H1 (cell line): ENCODE results near the gene FAR2. TPM values are rescaled to one million over a fixed set of nuclear protein-coding genes. Genes with fewer than 3 reads are reported as not detected.
A peak's percentile ranks its signal among the peaks of the same experiment; 100 is the strongest.

Source experiments
- CTCF ChIA-PET: fragments of 300-600 bp; sonication (Branson Sonifier 250); formaldehyde crosslinking; loops from one replicate; lab custom pipeline; 2021; ENCODE audit not compliant: partially characterized antibody; lab: Charles Lee
- POLR2A ChIA-PET: fragments of 300-600 bp; sonication (Branson Sonifier 250); formaldehyde crosslinking; loops from one replicate; lab custom pipeline; 2021; ENCODE audit warnings: inconsistent platforms; ENCODE audit not compliant: partially characterized antibody; lab: Charles Lee
- DNase-seq, 2 experiments: peaks; one replicate each; pipeline versions ENCODE4 v3.0.0 to v3.0.0-alpha.2; 2010 to 2022; ENCODE audit warnings: low spot score in 2 of 2, low read depth in 1 of 2, mixed read lengths in 1 of 2
- FAIRE-seq: peaks from 2 replicates; lab custom pipeline; 2011; peaks lifted over from hg19 to GRCh38; lab: Jason Lieb, UNC
- H2AFZ ChIP-seq: 2 replicates; pipeline ENCODE4 v1.8.1; 2012; ENCODE audit warnings: low read length, inconsistent platforms
- H2AK5ac ChIP-seq: 2 replicates; pipeline ENCODE4 v1.6.1; 2013; ENCODE audit warnings: low read depth, low read length
- H2BK120ac ChIP-seq: replicated peaks from 2 replicates; pipeline ENCODE3; 2013; ENCODE audit warnings: low read depth, low read length, inconsistent platforms
- H2BK12ac ChIP-seq: 2 replicates; pipeline ENCODE4 v1.6.1; 2013; ENCODE audit warnings: low read depth, low read length
- H2BK15ac ChIP-seq: 2 replicates; pipeline ENCODE4 v1.6.1; 2013; ENCODE audit warnings: low read length
- H2BK20ac ChIP-seq: 2 replicates; pipeline ENCODE4 v1.6.1; 2013; ENCODE audit warnings: low read length
- H2BK5ac ChIP-seq: 2 replicates; pipeline ENCODE4 v1.6.1; 2013; ENCODE audit warnings: low read depth, low read length
- H3K14ac ChIP-seq: 2 replicates; pipeline ENCODE4 v1.6.1; 2013; ENCODE audit warnings: inconsistent platforms; ENCODE audit not compliant: insufficient read length
- H3K18ac ChIP-seq: 2 replicates; pipeline ENCODE4 v1.6.1; 2013; ENCODE audit warnings: low read length; ENCODE audit errors: extremely low read depth
- H3K23ac ChIP-seq: 2 replicates; pipeline ENCODE4 v1.6.1; 2013; ENCODE audit warnings: inconsistent platforms; ENCODE audit not compliant: insufficient read length
- H3K23me2 ChIP-seq: 2 replicates; pipeline ENCODE4 v1.6.1; 2013; ENCODE audit warnings: low read depth, low read length
- H3K27ac ChIP-seq: 2 replicates; pipeline ENCODE4 v1.6.1; 2011; ENCODE audit warnings: low read depth, low read length, inconsistent platforms
- H3K27me3 ChIP-seq, 4 experiments: replicated peaks in 1 of 4; 1 replicate in 1 of 4; 2 replicates in 3 of 4; pipeline versions ENCODE4 v1.6.1 to v1.8.1; 2011 to 2013; ENCODE audit warnings: low read length in 3 of 4, mild to moderate bottlenecking in 3 of 4, inconsistent platforms in 2 of 4, mixed read lengths in 2 of 4, moderate library complexity in 1 of 4; ENCODE audit not compliant: control insufficient read depth in 3 of 4, insufficient read depth in 3 of 4; ENCODE audit errors: extremely low read depth in 1 of 4
- H3K36me3 ChIP-seq, 4 experiments: 2 replicates each; pipeline versions ENCODE4 v1.6.1 to v1.8.1; 2011 to 2013; ENCODE audit warnings: mild to moderate bottlenecking in 4 of 4, low read length in 3 of 4, moderate library complexity in 2 of 4, control low read depth in 1 of 4, inconsistent platforms in 1 of 4; ENCODE audit not compliant: insufficient read depth in 4 of 4, control insufficient read depth in 2 of 4
- H3K4ac ChIP-seq: replicated peaks from 2 replicates; pipeline ENCODE3; 2013; ENCODE audit warnings: low read length, low read depth, mixed read lengths, inconsistent platforms; ENCODE audit not compliant: insufficient read length
- H3K4me1 ChIP-seq, 4 experiments: replicated peaks in 1 of 4; 1 replicate in 1 of 4; 2 replicates in 3 of 4; pipeline versions ENCODE4 v1.6.1 to v1.8.1; 2011 to 2013; ENCODE audit warnings: low read length in 3 of 4, inconsistent platforms in 2 of 4, mixed read lengths in 1 of 4; ENCODE audit not compliant: insufficient read depth in 4 of 4, control insufficient read depth in 3 of 4
- H3K4me2 ChIP-seq, 2 experiments: 2 replicates each; pipeline versions ENCODE4 v1.6.1 to v1.8.1; 2011 to 2013; ENCODE audit warnings: low read depth in 2 of 2, low read length in 2 of 2, control low read depth in 1 of 2, inconsistent platforms in 1 of 2, mild to moderate bottlenecking in 1 of 2; ENCODE audit not compliant: insufficient read depth in 1 of 2
- H3K4me3 ChIP-seq, 4 experiments: fragments of 200-600, 300-600 bp in 1 of 4; sonication (generic), shearing (Covaris generic), sonication (Bioruptor Twin) in 1 of 4; 2 replicates each; pipeline versions ENCODE4 v1.5.1 to v1.8.1; 2011 to 2016; ENCODE audit warnings: low read length in 4 of 4, low read depth in 3 of 4, control low read depth in 2 of 4, inconsistent platforms in 2 of 4, mild to moderate bottlenecking in 2 of 4, mixed read lengths in 1 of 4, moderate library complexity in 1 of 4; ENCODE audit not compliant: insufficient read depth in 2 of 4; ENCODE audit errors: extremely low read depth in 1 of 4
- H3K56ac ChIP-seq: replicated peaks from 2 replicates; pipeline ENCODE3; 2013; ENCODE audit warnings: low read depth, mild to moderate bottlenecking, mixed read lengths, low read length, inconsistent platforms; ENCODE audit not compliant: insufficient read length
- H3K79me1 ChIP-seq: 2 replicates; pipeline ENCODE4 v1.6.1; 2013; ENCODE audit warnings: low read depth, low read length, control low read depth
- H3K79me2 ChIP-seq, 2 experiments: 2 replicates each; pipeline versions ENCODE4 v1.6.1 to v1.8.1; 2012 to 2013; ENCODE audit warnings: low read length in 2 of 2, mild to moderate bottlenecking in 2 of 2, inconsistent platforms in 1 of 2; ENCODE audit not compliant: insufficient read depth in 2 of 2, control insufficient read depth in 1 of 2
- H3K9ac ChIP-seq, 4 experiments: replicated peaks in 1 of 4; 1 replicate in 1 of 4; 2 replicates in 3 of 4; pipeline versions ENCODE4 v1.6.1 to v1.8.1; 2011 to 2013; ENCODE audit warnings: low read depth in 3 of 4, low read length in 3 of 4, control low read depth in 2 of 4, mild to moderate bottlenecking in 2 of 4, moderate library complexity in 2 of 4, inconsistent platforms in 1 of 4; ENCODE audit errors: extremely low read depth in 1 of 4
- H3K9me3 ChIP-seq, 2 experiments: 2 replicates each; pipeline versions ENCODE4 v1.6.1 to v1.8.1; 2012 to 2013; ENCODE audit warnings: mild to moderate bottlenecking in 2 of 2, moderate library complexity in 2 of 2, control low read depth in 1 of 2, inconsistent platforms in 1 of 2, low read depth in 1 of 2, low read length in 1 of 2, mixed read lengths in 1 of 2; ENCODE audit not compliant: insufficient read depth in 2 of 2
- H4K20me1 ChIP-seq, 2 experiments: replicated peaks in 1 of 2; 2 replicates each; pipeline versions ENCODE3 to v1.8.1; 2011 to 2013; ENCODE audit warnings: inconsistent platforms in 2 of 2, low read length in 2 of 2, mild to moderate bottlenecking in 1 of 2; ENCODE audit not compliant: insufficient read depth in 2 of 2, control insufficient read depth in 1 of 2
- H4K5ac ChIP-seq: 2 replicates; pipeline ENCODE4 v1.6.1; 2013; ENCODE audit warnings: low read length, low read depth, mixed read lengths, inconsistent platforms; ENCODE audit not compliant: insufficient read length
- H4K8ac ChIP-seq: 2 replicates; pipeline ENCODE4 v1.8.0; 2013; ENCODE audit warnings: mild to moderate bottlenecking, moderate library complexity, low read length, inconsistent platforms; ENCODE audit not compliant: insufficient read depth; ENCODE audit errors: extremely low read depth
- H4K91ac ChIP-seq: replicated peaks from 2 replicates; pipeline ENCODE3; 2013; ENCODE audit warnings: low read length, mixed read lengths, inconsistent platforms; ENCODE audit not compliant: insufficient read length
- CTCF ChIP-seq, 3 experiments: IDR thresholded peaks; 1 replicate in 2 of 3; 2 replicates in 1 of 3; pipeline versions ENCODE4 v1.5.1 to v1.6.1; 2011; ENCODE audit warnings: low read length in 3 of 3, mild to moderate bottlenecking in 3 of 3, inconsistent platforms in 2 of 3, low read depth in 1 of 3, moderate library complexity in 1 of 3; ENCODE audit not compliant: insufficient read depth in 1 of 3; ENCODE audit errors: control extremely low read depth in 1 of 3
- KDM1A ChIP-seq: fragments of 200-600, 300-600 bp; sonication (generic); IDR thresholded peaks from 2 replicates; pipeline ENCODE4 v1.7.1; 2016; ENCODE audit warnings: mild to moderate bottlenecking, low read length, borderline replicate concordance
- RAD21 ChIP-seq, 2 experiments: IDR thresholded peaks in 1 of 2; conservative IDR thresholded peaks in 1 of 2; 2 replicates each; pipeline ENCODE4 v1.6.1; 2011; ENCODE audit warnings: low read depth in 2 of 2, low read length in 2 of 2, improper control_type of control experiment in 1 of 2, inconsistent platforms in 1 of 2, mild to moderate bottlenecking in 1 of 2, moderate library complexity in 1 of 2
- WGBS, 2 experiments: shearing (Covaris generic) in 1 of 2; methylation state at CpG; one replicate each; pipeline versions ENCODE4 v1.1.6 to v1.1.7; 2013 to 2015; ENCODE audit warnings: low lambda C conversion rate in 2 of 2, mixed read lengths in 2 of 2, inconsistent platforms in 1 of 2, low coverage in 1 of 2, missing lambda C conversion rate in 1 of 2; ENCODE audit not compliant: insufficient replicate concordance in 2 of 2, insufficient coverage in 1 of 2, insufficient read length in 1 of 2; ENCODE audit errors: extremely low coverage in 1 of 2, missing lambda C conversion rate in 1 of 2; 5-methylcytosine and 5-hydroxymethylcytosine counted together
- polyA plus RNA-seq, 7 experiments: library from polyadenylated mRNA; depleted of rRNA in 3 of 7; stranded (reverse) in 5 of 7; unstranded in 2 of 7; fragments of >200 nt in 5 of 7; fragments of 200-250 nt in 2 of 7; gene quantifications; 1 replicate in 5 of 7; 2 replicates in 1 of 7; 4 replicates in 1 of 7; pipeline versions ENCODE4 v1.2.1 to v1.2.3, GENCODE V29; 2011 to 2013; ENCODE audit warnings: missing spikeins in 2 of 7, mixed read lengths in 2 of 7
- total RNA-seq: library from RNA; stranded (reverse); fragmentation: NEBNext Ultra II Directional; extraction: Animal tissue kit (Norgen Biotek cat#: 25700); gene quantifications from 2 replicates; pipeline ENCODE4 v1.2.1, GENCODE V29; 2021

FAR2 gene
- total and polyA plus RNA-seq, 2 of the 8 experiments (the other 6 are each of a cell fraction or from before 2014, with no cell fraction given) = 24.0 to 24.1 TPM

GRCh38 chr12:29309320-29309902 lies 160.3 kb downstream of the FAR2 start:
- H3K23me2 ChIP-seq = no peaks in the 10 kb centered on the region
- H4K5ac ChIP-seq = no peak overlapping the region
- no peak overlapping the region for H2BK120ac ChIP-seq
- no peaks in the 10 kb centered on the region for H3K36me3 ChIP-seq
- H3K18ac ChIP-seq = no peak overlapping the region
- H3K23ac ChIP-seq = no peak overlapping the region
- no peak overlapping the region for H2AK5ac ChIP-seq
- no peak overlapping the region for H4K8ac ChIP-seq
- H3K79me1 ChIP-seq = no peaks in the 10 kb centered on the region
- no peak overlapping the region for H3K27ac ChIP-seq
- FAIRE-seq (no peak), DNase-seq (no peak)
- H3K79me2 ChIP-seq = no peaks in the 10 kb centered on the region
- no peaks in the 10 kb centered on the region for H4K20me1 ChIP-seq
- H3K56ac ChIP-seq = no peak overlapping the region
- H3K4ac ChIP-seq = no peak overlapping the region
- no peak overlapping the region for H3K4me2 ChIP-seq
- no peak overlapping the region for H3K9ac ChIP-seq
- no peak overlapping the region for H2BK12ac ChIP-seq
- no peaks in the 10 kb centered on the region for H3K9me3 ChIP-seq
- H2AFZ ChIP-seq = no peak overlapping the region
- H3K27me3 ChIP-seq = no peaks in the 10 kb centered on the region
- H3K4me3 ChIP-seq = no peak overlapping the region
- no peak for TF ChIP-seq KDM1A
- TF ChIP-seq RAD21 (IDR thresholded peaks at IDR 0.05 in 1 of 2, conservative IDR thresholded peaks at IDR 0.05 in 1 of 2; ENCODE audit: low read depth in 2 of 2, low read length in 2 of 2) = peak in 1 of 2 experiments; percentile 30; a peak in 3 of 4 replicates
- peak in 1 of 3 experiments; percentile 20; a peak in 2 of 4 replicates for TF ChIP-seq CTCF (IDR thresholded peaks at IDR 0.05; ENCODE audit: control extremely low read depth in 1 of 3, insufficient read depth in 1 of 3, low read depth in 1 of 3, low read length in 3 of 3)
- TF ChIP-seq, all 59 proteins: peak for 2
- H4K91ac ChIP-seq = no peak overlapping the region
- no peak overlapping the region for H3K14ac ChIP-seq
- 56% methylated on average over 4 of the region's 4 CpGs; no CpG with 5 or more reads in 1 of the 2 experiments for WGBS, 2 experiments
- POLR2A ChIA-PET = no interaction called here
- no peak overlapping the region for H2BK15ac ChIP-seq
- no peaks in the 10 kb centered on the region for H3K4me1 ChIP-seq
- H2BK20ac ChIP-seq = no peak overlapping the region
- CTCF ChIA-PET = interaction anchor here (1.4 to 6.5 kb wide), 7 partner anchors 9 to 236 kb away, joined by 3 to 55 read pairs (median 8); no protein-coding TSS in a partner anchor
- H2BK5ac ChIP-seq = no peak overlapping the region
